CD14-positive monocyte (primary cell): ENCODE results near the gene STK11IP. TPM values are rescaled to one million over a fixed set of nuclear protein-coding genes. Genes with fewer than 3 reads are reported as not detected.

Experiments
- DNase-seq, 3 donors: peaks; one replicate each; pipeline ENCODE4 v3.0.0-alpha.2; 2011 to 2022
- H2AFZ ChIP-seq: 2 replicates; pipeline ENCODE4 v1.6.0; 2012; ENCODE audit warnings: mild to moderate bottlenecking, low read depth, low read length, inconsistent platforms; ENCODE audit not compliant: insufficient read depth, poor library complexity, severe bottlenecking
- H3K27ac ChIP-seq, 2 donors: 1 replicate in 1 of 2; 2 replicates in 1 of 2; pipeline ENCODE4 v1.5.1; 2012 to 2013; ENCODE audit warnings: low read length in 2 of 2, control low read depth in 1 of 2, inconsistent platforms in 1 of 2, low read depth in 1 of 2, mild to moderate bottlenecking in 1 of 2
- H3K27me3 ChIP-seq, 2 donors: one replicate each; pipeline versions ENCODE4 v1.6.0 to v1.6.1; 2011 to 2013; ENCODE audit warnings: low read length in 2 of 2; ENCODE audit not compliant: control insufficient read depth in 2 of 2, insufficient read depth in 2 of 2
- H3K36me3 ChIP-seq, 2 donors: replicated peaks in 1 of 2; 1 replicate in 1 of 2; 2 replicates in 1 of 2; pipeline versions ENCODE4 v1.5.1 to v1.6.1; 2012 to 2013; ENCODE audit warnings: low read length in 2 of 2, control low read depth in 1 of 2, inconsistent platforms in 1 of 2, mild to moderate bottlenecking in 1 of 2; ENCODE audit not compliant: insufficient read depth in 2 of 2, control insufficient read depth in 1 of 2
- H3K4me1 ChIP-seq, 2 donors: 1 replicate in 1 of 2; 2 replicates in 1 of 2; pipeline versions ENCODE4 v1.5.1 to v1.6.1; 2012 to 2013; ENCODE audit warnings: low read length in 2 of 2, control low read depth in 1 of 2, inconsistent platforms in 1 of 2, mild to moderate bottlenecking in 1 of 2, moderate library complexity in 1 of 2; ENCODE audit not compliant: insufficient read depth in 2 of 2, control insufficient read depth in 1 of 2
- H3K4me2 ChIP-seq: replicated peaks from 2 replicates; pipeline ENCODE3; 2012; ENCODE audit warnings: low read length, moderate library complexity, mild to moderate bottlenecking; ENCODE audit not compliant: poor library complexity, severe bottlenecking; ENCODE audit errors: extremely low read depth
- H3K4me3 ChIP-seq, 3 experiments: fragments of 200-600 bp in 1 of 3; sonication (generic) in 1 of 3; replicated peaks in 1 of 3; 1 replicate in 2 of 3; 2 replicates in 1 of 3; pipeline ENCODE4 v1.5.1; 2011 to 2013; ENCODE audit warnings: low read length in 3 of 3, mild to moderate bottlenecking in 3 of 3, control low read depth in 2 of 3, low read depth in 2 of 3, inconsistent platforms in 1 of 3, moderate library complexity in 1 of 3
- H3K79me2 ChIP-seq: 2 replicates; pipeline ENCODE4 v1.6.0; 2012; ENCODE audit warnings: mild to moderate bottlenecking, control low read depth, inconsistent platforms, low read length, moderate library complexity; ENCODE audit not compliant: insufficient read depth
- H3K9ac ChIP-seq: 2 replicates; pipeline ENCODE4 v1.6.0; 2017; ENCODE audit warnings: low read length, mild to moderate bottlenecking; ENCODE audit not compliant: insufficient read depth, poor library complexity, severe bottlenecking
- H3K9me3 ChIP-seq, 2 donors: replicated peaks in 1 of 2; 1 replicate in 1 of 2; 2 replicates in 1 of 2; pipeline versions ENCODE4 v1.5.1 to v1.6.1; 2012 to 2013; ENCODE audit warnings: low read length in 2 of 2, control low read depth in 1 of 2; ENCODE audit not compliant: control insufficient read depth in 1 of 2, insufficient read depth in 1 of 2
- H4K20me1 ChIP-seq: 2 replicates; pipeline ENCODE4 v1.6.0; 2012; ENCODE audit warnings: mild to moderate bottlenecking, low read length, control low read depth, moderate library complexity; ENCODE audit not compliant: insufficient read depth
- H3K27ac Mint-ChIP-seq, 7 donors: one replicate each; pipeline ENCODE4 v1.8.0; 2020; ENCODE audit warnings: mild to moderate bottlenecking in 7 of 7, mixed read lengths in 7 of 7, moderate library complexity in 6 of 7, inconsistent platforms in 2 of 7
- H3K27me3 Mint-ChIP-seq, 3 donors: one replicate each; pipeline ENCODE4 v1.8.0; 2021 to 2022; ENCODE audit warnings: low read depth in 3 of 3, mild to moderate bottlenecking in 3 of 3, mixed read lengths in 3 of 3, moderate library complexity in 3 of 3, inconsistent platforms in 1 of 3
- H3K36me3 Mint-ChIP-seq, 2 donors: one replicate each; pipeline ENCODE4 v1.8.0; 2020; ENCODE audit warnings: mixed read lengths in 2 of 2, inconsistent platforms in 1 of 2, mild to moderate bottlenecking in 1 of 2
- H3K4me1 Mint-ChIP-seq: one replicate; pipeline ENCODE4 v1.8.0; 2020; ENCODE audit warnings: mild to moderate bottlenecking, mixed read lengths
- H3K4me3 Mint-ChIP-seq, 2 donors: one replicate each; pipeline ENCODE4 v1.8.0; 2020; ENCODE audit warnings: mild to moderate bottlenecking in 2 of 2, mixed read lengths in 2 of 2, moderate library complexity in 1 of 2
- H3K9me3 Mint-ChIP-seq, 7 donors: one replicate each; pipeline ENCODE4 v1.8.0; 2020 to 2022; ENCODE audit warnings: mixed read lengths in 7 of 7, mild to moderate bottlenecking in 6 of 7, moderate library complexity in 6 of 7, inconsistent platforms in 2 of 7
- WGBS: methylation state at CpG from one replicate; pipeline ENCODE4 v1.1.5; 2013; ENCODE audit warnings: missing lambda C conversion rate; ENCODE audit not compliant: insufficient coverage; 5-methylcytosine and 5-hydroxymethylcytosine counted together
- intact Hi-C, 2 donors: fragments of 100-400 bp; cut with micrococcal nuclease; formaldehyde crosslinking; loops; one replicate each; pipeline versions ENCODE4 v1.15.0 to v1.15.1; 2023
- polyA plus RNA-seq, 3 donors: library from polyadenylated mRNA; depleted of rRNA in 1 of 3; unstranded in 2 of 3; stranded (reverse) in 1 of 3; fragments of 300-500 nt in 2 of 3; fragments of >200 nt in 1 of 3; fragmentation: Illumina TruSeq in 2 of 3; gene quantifications; 1 replicate in 2 of 3; 2 replicates in 1 of 3; pipeline ENCODE4 v1.2.3, GENCODE V29; 2012 to 2021
- TF ChIP-seq, protein P1 (sequence below): fragments of 200-600 bp; IDR thresholded peaks from one replicate; pipeline ENCODE4 v1.8.0; 2022; ENCODE audit warnings: antibody characterized with exemption, mild to moderate bottlenecking

STK11IP gene
- polyA plus RNA-seq, 3 donors, result 13.0 to 79.1 (median 15.7) TPM

DNA sequence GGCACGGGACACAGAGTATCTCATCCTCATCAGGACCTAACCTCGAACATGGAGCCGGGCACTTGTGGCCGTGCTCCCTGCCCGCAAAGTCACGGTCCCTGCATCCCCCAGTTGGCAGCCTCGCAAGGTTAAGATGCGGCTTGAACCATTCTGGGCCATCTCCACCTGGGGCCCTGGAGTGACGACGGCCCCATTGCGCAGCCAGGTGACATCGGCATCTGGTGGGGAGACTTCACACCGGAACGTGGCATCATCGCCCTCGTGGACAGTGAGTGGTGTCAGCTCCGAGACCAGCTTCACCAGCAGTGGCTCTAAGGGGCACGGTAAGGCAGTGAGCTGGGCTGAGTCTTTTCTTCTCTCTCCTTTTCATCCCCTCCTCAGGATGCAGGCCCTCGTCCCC is 41.2 kb upstream of the STK11IP start:
- TF ChIP-seq, protein P1, sequence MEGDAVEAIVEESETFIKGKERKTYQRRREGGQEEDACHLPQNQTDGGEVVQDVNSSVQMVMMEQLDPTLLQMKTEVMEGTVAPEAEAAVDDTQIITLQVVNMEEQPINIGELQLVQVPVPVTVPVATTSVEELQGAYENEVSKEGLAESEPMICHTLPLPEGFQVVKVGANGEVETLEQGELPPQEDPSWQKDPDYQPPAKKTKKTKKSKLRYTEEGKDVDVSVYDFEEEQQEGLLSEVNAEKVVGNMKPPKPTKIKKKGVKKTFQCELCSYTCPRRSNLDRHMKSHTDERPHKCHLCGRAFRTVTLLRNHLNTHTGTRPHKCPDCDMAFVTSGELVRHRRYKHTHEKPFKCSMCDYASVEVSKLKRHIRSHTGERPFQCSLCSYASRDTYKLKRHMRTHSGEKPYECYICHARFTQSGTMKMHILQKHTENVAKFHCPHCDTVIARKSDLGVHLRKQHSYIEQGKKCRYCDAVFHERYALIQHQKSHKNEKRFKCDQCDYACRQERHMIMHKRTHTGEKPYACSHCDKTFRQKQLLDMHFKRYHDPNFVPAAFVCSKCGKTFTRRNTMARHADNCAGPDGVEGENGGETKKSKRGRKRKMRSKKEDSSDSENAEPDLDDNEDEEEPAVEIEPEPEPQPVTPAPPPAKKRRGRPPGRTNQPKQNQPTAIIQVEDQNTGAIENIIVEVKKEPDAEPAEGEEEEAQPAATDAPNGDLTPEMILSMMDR, result no peak
- peaks cover 16 to 25% of the 10 kb centered on the region in 2 donors for H3K27me3 ChIP-seq
- Mint-ChIP-seq H3K36me3 (no peaks in the 10 kb centered on the region), H3K4me3 (no peak overlapping the region), H3K27me3 (peaks cover 21 to 27% (median 25%) of the 10 kb centered on the region in 3 donors), H3K9me3 (peaks cover 0 to 4% (median 0%) of the 10 kb centered on the region in 7 donors), H3K4me1 (peaks cover 5% of the 10 kb centered on the region), H3K27ac (no peak overlapping the region)
- H3K4me1 ChIP-seq, result peaks cover 12 to 18% of the 10 kb centered on the region in 2 donors
- no peak overlapping the region for H2AFZ ChIP-seq
- no peak overlapping the region for H3K27ac ChIP-seq
- no peak overlapping the region for H3K9ac ChIP-seq
- H3K4me2 ChIP-seq, result no peak overlapping the region
- H3K9me3 ChIP-seq, result peaks cover 0 to 5% of the 10 kb centered on the region in 2 donors
- no peaks in the 10 kb centered on the region for H4K20me1 ChIP-seq
- H3K79me2 ChIP-seq, result no peaks in the 10 kb centered on the region
- H3K36me3 ChIP-seq, result no peaks in the 10 kb centered on the region
- no peak for DNase-seq
- H3K4me3 ChIP-seq, result no peak overlapping the region
- intact Hi-C loops, result no loop called here
- 88% methylated on average over 16 of the region's 19 CpGs for WGBS

DNA sequence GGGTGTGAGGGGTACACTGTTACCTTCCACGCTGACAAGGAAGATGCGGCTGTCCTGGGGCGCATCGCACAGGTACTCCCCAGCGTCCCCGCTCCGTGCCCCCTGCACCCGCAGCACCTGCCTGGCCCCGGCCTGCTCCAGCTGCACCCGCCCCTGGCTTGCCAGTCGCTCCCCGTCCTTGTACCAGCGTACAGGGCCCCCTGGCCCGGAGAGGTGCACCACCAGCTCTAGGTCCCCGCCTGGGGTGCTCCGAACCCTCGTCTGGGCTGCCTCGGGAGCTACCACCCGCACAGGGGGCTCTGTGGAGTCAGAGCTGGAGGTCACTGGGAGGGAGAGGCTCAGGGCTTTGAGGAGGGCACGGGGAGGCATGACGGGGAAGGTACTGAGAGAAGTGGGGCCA is 40.3 kb upstream of the STK11IP start:
- Histone ChIP-seq H3K4me1 (peaks cover 3 to 9% of the 10 kb centered on the region in 2 donors), H3K9me3 (no peaks in the 10 kb centered on the region), H3K27me3 (peaks cover 9 to 17% of the 10 kb centered on the region in 2 donors), H3K27ac (no peak overlapping the region), H3K9ac (no peak overlapping the region), H4K20me1 (no peaks in the 10 kb centered on the region), H3K79me2 (no peaks in the 10 kb centered on the region), H3K4me3 (no peak overlapping the region), H3K4me2 (no peak overlapping the region), H3K36me3 (no peaks in the 10 kb centered on the region), H2AFZ (no peak overlapping the region)
- WGBS, result 97% methylated on average over 20 of the region's 21 CpGs
- H3K4me1 Mint-ChIP-seq, result no peaks in the 10 kb centered on the region
- TF ChIP-seq, protein P1, result no peak
- H3K9me3 Mint-ChIP-seq, result peaks cover 0 to 1% (median 0%) of the 10 kb centered on the region in 7 donors
- H3K4me3 Mint-ChIP-seq, result no peak overlapping the region
- H3K27ac Mint-ChIP-seq, result no peak overlapping the region
- intact Hi-C loops, result no loop called here
- no peaks in the 10 kb centered on the region for H3K36me3 Mint-ChIP-seq
- peaks cover 12 to 18% (median 16%) of the 10 kb centered on the region in 3 donors for H3K27me3 Mint-ChIP-seq
- no peak for DNase-seq
